Endothelial cell of hepatic sinusoid (primary cell): ENCODE measurements around the gene FBXL15.

Source experiments
- in situ Hi-C: cut with HindIII; loops from 2 replicates; pipeline ENCODE4 v1.10.0; 2017; ENCODE audit warnings: low sequenced_read_pairs

FBXL15 gene

DNA sequence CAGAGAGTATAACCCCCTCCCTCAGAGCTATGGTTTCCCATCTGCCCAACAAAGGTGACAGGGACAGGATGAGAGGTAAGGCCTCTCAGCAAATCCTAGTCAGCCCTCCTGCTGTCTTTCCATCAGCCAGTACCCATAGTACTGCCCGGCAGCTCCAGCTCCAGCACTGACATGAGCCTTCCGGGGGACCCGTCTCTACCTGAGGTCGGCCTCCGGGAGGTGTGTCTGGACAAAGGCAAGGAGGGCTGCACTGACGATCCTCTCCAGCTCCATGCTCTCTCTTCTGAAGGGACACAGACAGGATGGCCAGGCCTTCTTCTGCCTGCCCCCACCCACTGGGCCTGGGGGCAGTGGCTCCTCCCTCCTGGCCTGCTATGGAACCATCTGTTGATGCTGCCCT, 4.3 kb downstream of the FBXL15 start:
- in situ Hi-C loops = no loop called here

- in situ Hi-C loops = no loop called here
Observed at GRCh38 chr10:102425444-102425843, 4.8 kb downstream of the FBXL15 start.

- in situ Hi-C loops = no loop called here
Observed at GRCh38 chr10:102426803-102427287, 6.2 kb downstream of the FBXL15 start.

- in situ Hi-C loops = no loop called here
Observed at GRCh38 chr10:102429468-102429867, 8.8 kb downstream of the FBXL15 start.

- in situ Hi-C loops = loop anchor here (5.0 kb wide), 1 partner anchor 49 kb away; no protein-coding TSS in a partner anchor
Observed at GRCh38 chr10:102431452-102432124, 11.0 kb downstream of the FBXL15 start.

DNA sequence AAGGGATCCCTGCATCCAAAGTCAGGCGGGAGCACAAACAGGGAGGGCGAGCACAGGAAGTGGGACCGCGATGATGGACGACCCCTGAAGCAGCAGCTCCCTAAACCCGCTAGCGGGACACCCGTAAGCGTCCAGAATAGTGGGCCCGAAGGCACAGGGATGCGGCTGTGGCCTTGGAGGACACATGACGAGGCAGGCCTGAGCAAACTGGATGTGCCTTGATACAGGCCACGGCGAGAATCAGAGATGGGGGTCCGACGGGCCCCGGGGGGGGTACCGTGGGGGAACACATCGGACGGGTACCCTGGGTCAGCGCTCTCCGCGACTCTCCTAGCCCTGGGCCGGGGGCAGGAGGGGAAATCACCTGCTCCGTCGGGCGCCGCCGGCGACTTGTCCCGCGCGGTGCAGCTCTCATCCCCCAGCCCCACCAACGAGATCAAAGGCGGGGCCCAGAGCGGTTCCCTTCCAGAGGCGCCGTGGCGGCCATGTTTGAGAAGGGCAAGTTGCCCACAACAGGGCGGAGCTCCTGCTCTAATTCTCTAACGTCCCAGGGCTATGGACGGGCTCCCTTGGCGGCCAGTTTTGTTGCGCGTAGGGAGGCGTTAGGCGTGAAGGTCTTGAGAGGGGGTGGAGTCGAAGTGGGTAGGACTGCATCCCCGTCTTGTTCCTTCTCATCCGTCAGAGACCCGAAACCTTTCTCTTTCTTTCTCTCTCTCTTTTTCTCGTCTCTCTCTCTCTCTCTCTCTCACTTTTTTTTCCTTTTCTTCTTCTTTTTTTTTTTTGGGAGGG, 11.7 kb downstream of the FBXL15 start, which contains the start of gene CUEDC2:
Gene CUEDC2, minus strand, starts transcription at position 413 of the 789 bp plus-strand sequence. CDS start 7,386 bp downstream, outside the sequence.
- in situ Hi-C loops = loop anchor here (5.0 kb wide), 1 partner anchor 50 kb away; no protein-coding TSS in a partner anchor

DNA sequence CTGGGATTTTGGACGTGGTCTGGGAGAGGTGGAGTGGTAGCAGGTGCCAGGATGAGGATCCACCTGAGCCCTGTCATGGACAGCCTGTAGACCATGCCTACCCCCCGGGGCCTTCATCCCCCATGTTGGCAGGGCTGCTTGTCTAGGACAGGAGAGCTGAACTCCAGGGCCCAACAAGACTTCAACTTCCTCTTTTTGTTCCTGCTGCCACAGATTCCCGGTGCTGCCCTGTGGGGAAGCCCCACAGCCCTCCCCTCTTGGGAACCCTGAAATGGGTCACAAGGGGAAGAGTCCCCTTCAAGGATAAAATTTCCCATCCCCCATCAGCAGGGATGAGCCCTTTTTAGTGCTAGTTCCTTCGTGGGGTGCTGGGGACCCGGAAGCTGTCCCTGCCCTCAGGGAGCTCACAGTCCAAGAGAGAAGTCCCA, 13.0 kb downstream of the FBXL15 start:
- in situ Hi-C loops = loop anchor here (5.0 kb wide), 1 partner anchor 51 kb away; no protein-coding TSS in a partner anchor

GRCh38 chr10:102434394-102435132, 13.9 kb downstream of the FBXL15 start:
- in situ Hi-C loops = loop anchor here (5.0 kb wide), 1 partner anchor 52 kb away; no protein-coding TSS in a partner anchor

DNA sequence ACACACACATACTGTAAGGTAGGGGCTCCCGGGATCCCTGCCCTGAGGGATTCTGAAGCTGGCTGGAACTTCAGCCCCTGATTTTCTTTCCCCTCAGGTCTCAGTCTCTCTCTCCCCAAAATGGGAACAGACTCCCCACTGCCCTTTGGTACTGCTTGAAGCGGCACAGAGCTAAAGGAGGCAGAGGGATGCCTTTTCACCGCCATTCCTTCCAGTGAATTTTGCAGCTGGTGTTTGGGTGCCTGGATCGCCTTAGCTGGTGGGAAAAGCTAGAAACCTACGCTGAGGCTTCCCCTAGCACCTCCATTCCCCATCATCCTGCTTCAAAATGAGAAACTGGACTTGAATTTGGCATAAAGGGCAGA, 14.5 kb downstream of the FBXL15 start:
- in situ Hi-C loops = no loop called here

GRCh38 chr10:102435529-102436233, 15.0 kb downstream of the FBXL15 start:
- in situ Hi-C loops = no loop called here

GRCh38 chr10:102436312-102436711, 15.7 kb downstream of the FBXL15 start:
- in situ Hi-C loops = no loop called here

DNA sequence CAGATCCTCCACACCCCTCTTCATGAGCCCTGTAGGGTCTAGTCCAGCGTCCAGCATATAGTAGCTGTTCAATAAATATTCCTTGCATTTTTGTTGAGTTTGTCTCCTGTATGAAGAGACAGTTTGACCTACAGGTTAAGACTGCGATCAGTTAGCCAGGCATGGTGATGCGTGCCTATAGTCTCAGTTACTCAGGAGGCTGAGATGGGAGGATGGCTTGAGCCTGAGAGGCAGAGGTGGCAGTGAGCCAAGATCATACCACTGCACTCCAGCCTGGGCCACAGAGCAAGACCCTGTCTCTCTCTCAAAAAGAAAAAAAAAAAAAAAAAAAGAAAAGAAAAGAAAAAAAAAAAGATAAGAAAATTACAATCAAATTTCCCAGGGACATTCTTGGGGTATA, 16.9 kb downstream of the FBXL15 start:
- in situ Hi-C loops = no loop called here

- in situ Hi-C loops = no loop called here
Observed at GRCh38 chr10:102438374-102438773, 17.7 kb downstream of the FBXL15 start.

DNA sequence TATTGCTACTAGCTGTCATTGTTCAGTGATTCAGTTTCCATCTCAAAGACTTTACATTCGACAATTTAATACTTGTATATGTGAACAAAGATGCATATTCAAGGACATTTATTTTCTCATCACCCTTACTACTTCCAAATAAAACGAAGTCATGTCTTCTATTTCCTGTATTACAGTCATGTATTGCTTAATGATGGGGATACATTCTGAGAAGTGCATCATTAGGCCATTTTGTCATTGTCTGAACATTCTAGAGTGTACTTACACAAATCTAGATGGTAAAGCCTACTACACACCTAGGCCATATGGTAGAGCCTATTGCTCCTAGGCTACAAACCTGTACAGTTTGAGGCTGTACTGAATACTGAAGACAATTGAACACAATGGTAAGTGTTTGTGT, 24.2 kb downstream of the FBXL15 start:
- in situ Hi-C loops = loop anchor here (5.0 kb wide), 1 partner anchor 37 kb away; no protein-coding TSS in a partner anchor

GRCh38 chr10:102449321-102450123, 28.9 kb downstream of the FBXL15 start:
- in situ Hi-C loops = no loop called here

GRCh38 chr10:102450124-102450373, 29.4 kb downstream of the FBXL15 start:
- in situ Hi-C loops = no loop called here

- in situ Hi-C loops = no loop called here
Observed at GRCh38 chr10:102450374-102451104, 29.9 kb downstream of the FBXL15 start.

DNA sequence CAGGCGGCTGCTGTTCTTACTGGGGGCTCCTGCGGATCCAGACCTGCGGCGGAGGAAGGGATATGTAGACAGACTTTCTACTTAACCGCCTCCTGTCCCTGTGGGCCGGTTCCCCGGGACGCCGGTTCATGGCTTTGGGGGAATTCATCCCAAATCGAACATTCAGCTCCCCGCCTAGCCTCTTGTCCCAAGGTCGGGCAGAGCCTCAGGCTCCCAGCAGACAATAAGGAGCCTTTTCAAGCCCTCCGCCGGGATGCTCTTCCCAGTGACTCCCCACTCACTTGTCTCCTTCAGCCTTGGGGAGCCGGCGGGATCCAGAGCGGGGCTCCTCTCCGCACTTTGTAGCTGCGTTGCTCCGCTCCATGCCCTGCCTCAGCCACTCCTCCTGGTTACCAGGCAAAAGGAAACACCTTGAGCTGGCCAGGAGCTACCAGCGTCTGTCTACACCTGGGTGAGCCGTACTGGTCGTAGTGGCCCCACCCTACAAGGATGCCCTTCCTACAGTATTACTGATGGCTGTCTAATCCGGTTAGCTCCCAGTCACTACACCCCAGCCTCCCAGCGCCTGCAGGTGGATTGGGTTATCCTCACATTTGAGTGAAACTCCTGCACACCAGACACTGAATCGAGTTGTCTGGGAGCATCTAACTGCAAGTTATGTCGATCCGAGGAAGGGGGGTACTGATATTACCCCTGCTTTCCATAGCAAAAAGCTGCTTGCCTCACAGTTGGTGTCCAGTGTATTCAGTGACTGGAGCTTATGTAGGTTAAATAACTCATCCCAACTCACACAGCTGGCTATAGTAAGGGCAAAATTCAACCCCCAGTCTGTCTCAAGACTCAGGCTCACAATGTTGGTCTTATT, 30.7 kb downstream of the FBXL15 start, which contains the start of gene C10orf95:
Gene C10orf95, minus strand, starts transcription at position 439 of the 865 bp plus-strand sequence. CDS start 450 bp downstream, outside the sequence.
- in situ Hi-C loops = no loop called here
